HUES48 (cell line): ENCODE results near the gene DTNBP1.

Experiments
- H3K27ac ChIP-seq: one replicate; pipeline ENCODE4 v1.7.0; 2013; ENCODE audit warnings: low read depth, low read length, inconsistent platforms
- H3K27me3 ChIP-seq: 2 replicates; pipeline ENCODE4 v1.6.1; 2013; ENCODE audit warnings: mild to moderate bottlenecking, low read length; ENCODE audit not compliant: control insufficient read depth, insufficient read depth
- H3K36me3 ChIP-seq: 2 replicates; pipeline ENCODE4 v1.6.1; 2013; ENCODE audit warnings: low read length; ENCODE audit not compliant: control insufficient read depth, insufficient read depth
- H3K4me1 ChIP-seq: 2 replicates; pipeline ENCODE4 v1.6.1; 2013; ENCODE audit warnings: mild to moderate bottlenecking, low read length; ENCODE audit not compliant: control insufficient read depth, insufficient read depth
- H3K4me3 ChIP-seq: 2 replicates; pipeline ENCODE4 v1.5.1; 2013; ENCODE audit warnings: mild to moderate bottlenecking, low read depth, low read length
- H3K9ac ChIP-seq: 2 replicates; pipeline ENCODE4 v1.6.1; 2013; ENCODE audit warnings: mild to moderate bottlenecking, low read depth, low read length, moderate library complexity
- H3K9me3 ChIP-seq: 2 replicates; pipeline ENCODE4 v1.6.1; 2013; ENCODE audit warnings: low read length; ENCODE audit not compliant: control insufficient read depth, insufficient read depth

Gene DTNBP1

DNA sequence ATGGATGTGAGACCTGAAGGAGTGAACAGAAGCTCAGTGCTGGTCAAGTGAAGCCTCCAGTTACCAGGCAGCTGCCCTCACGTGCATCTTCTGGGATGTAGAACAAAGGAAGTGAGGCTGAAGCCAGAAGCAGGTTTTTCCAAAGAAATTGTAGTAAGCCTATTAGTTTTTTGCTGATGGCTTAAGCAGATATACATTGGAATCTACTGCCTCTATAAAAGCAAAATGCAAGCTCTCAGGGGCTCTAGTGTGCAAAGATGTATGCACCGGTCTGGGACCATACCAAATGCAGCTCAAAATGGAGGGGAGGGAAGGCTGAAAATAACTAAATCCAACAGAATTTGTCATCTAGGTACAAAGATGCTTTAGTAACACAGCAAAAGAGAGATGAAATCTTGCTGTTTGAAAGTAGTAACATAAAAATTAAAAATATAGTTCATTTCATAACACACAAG is 77.0 kb downstream of the DTNBP1 start:
- Histone ChIP-seq H3K4me1 (peaks cover 11% of the 10 kb centered on the region), H3K9ac (no peak overlapping the region), H3K27ac (no peak overlapping the region), H3K9me3 (no peaks in the 10 kb centered on the region), H3K27me3 (no peaks in the 10 kb centered on the region), H3K4me3 (no peak overlapping the region), H3K36me3 (no peaks in the 10 kb centered on the region)

DNA sequence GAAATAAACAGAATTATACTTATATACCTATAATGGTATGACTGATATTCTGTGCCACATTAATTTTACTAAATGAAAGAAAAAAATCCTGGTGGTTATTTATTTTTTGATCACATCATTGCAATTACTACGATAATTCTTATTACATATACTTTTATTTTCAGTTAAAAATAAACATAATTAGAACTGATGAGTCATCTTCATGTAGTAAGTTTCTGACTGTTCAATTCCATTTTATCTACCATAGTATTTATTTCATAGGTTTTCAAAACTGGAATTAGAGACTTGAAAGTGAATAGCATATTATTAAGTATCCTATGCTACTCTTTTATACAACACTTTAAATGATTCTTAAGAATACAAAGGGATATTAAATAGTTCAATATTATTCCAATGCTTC is 80.3 kb downstream of the DTNBP1 start:
- Histone ChIP-seq H3K27me3 (no peaks in the 10 kb centered on the region), H3K4me3 (no peak overlapping the region), H3K9me3 (no peaks in the 10 kb centered on the region), H3K9ac (no peak overlapping the region), H3K36me3 (no peaks in the 10 kb centered on the region), H3K27ac (no peak overlapping the region), H3K4me1 (peaks cover 23% of the 10 kb centered on the region)

- Histone ChIP-seq H3K4me1 (peaks cover 26% of the 10 kb centered on the region), H3K9ac (no peak overlapping the region), H3K27me3 (no peaks in the 10 kb centered on the region), H3K9me3 (no peaks in the 10 kb centered on the region), H3K36me3 (no peaks in the 10 kb centered on the region), H3K4me3 (no peak overlapping the region), H3K27ac (no peak overlapping the region)
Measured at GRCh38 chr6:15581751-15582150, 81.1 kb downstream of the DTNBP1 start.

GRCh38 chr6:15580326-15580725 is 82.5 kb downstream of the DTNBP1 start:
- Histone ChIP-seq H3K27me3 (no peaks in the 10 kb centered on the region), H3K4me3 (no peak overlapping the region), H3K4me1 (peaks cover 15% of the 10 kb centered on the region), H3K9me3 (no peaks in the 10 kb centered on the region), H3K9ac (no peak overlapping the region), H3K27ac (no peak overlapping the region), H3K36me3 (no peaks in the 10 kb centered on the region)

DNA sequence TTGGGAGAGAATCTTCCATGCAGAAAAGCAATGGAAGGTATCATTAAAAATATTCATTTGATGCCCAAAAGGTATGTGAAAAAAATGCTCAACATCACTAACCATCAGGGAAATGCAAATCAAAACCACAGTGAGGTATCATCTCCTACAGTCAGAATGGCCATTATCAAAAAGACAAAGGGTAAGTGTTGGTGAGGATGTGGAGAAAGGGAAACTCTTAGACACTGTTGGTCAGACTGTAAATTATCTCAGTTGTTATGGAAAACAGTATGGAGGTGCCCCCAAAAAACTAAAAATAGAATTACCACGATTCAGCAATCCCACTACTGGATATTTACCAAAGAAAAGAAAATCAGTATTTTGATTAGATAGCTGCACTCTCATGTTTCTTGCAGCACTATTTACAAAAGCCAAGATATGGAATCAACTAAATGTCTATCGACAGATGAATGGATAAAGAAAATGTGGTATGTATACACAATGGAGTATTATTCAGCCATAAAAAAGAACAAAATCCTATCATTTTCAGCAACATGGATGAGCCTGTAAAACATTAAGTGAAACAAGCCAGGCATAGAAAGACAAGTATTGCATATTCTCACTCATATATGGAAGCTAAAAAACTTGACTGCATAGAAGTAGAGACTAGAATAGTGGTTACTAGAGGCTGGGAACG is 84.0 kb downstream of the DTNBP1 start:
- H3K4me1 ChIP-seq, result peaks cover 20% of the 10 kb centered on the region
- no peak overlapping the region for H3K9ac ChIP-seq
- H3K27ac ChIP-seq, result no peak overlapping the region
- H3K27me3 ChIP-seq, result no peaks in the 10 kb centered on the region
- no peaks in the 10 kb centered on the region for H3K36me3 ChIP-seq
- no peaks in the 10 kb centered on the region for H3K9me3 ChIP-seq
- no peak overlapping the region for H3K4me3 ChIP-seq

GRCh38 chr6:15577550-15578171 is 85.2 kb downstream of the DTNBP1 start:
- Histone ChIP-seq H3K27me3 (no peaks in the 10 kb centered on the region), H3K36me3 (no peaks in the 10 kb centered on the region), H3K4me3 (no peak overlapping the region), H3K9ac (no peak overlapping the region), H3K9me3 (no peaks in the 10 kb centered on the region), H3K27ac (no peak overlapping the region), H3K4me1 (peaks cover 29% of the 10 kb centered on the region)

DNA sequence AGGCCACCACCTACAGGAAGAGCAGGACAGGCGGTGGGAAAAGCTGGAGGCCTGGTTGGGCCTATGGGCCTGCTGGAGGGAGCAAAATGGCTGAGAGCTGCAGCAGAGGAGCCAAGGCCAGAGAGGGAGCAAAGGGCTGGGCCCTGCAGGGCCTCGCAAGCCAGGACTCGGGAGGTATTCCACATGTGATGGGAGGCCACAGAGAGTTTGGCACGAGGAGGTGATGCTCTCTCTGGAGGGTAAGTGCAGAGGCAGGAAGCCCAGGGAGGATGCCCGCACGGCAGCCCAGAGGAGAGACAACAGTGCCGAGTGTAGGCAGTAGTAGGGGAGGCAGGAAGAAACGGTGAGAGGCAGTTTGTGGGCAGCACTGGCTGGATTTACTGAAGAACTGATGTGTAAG is 85.7 kb downstream of the DTNBP1 start:
- Histone ChIP-seq H3K27me3 (no peaks in the 10 kb centered on the region), H3K4me3 (no peak overlapping the region), H3K4me1 (peaks cover 29% of the 10 kb centered on the region), H3K9me3 (no peaks in the 10 kb centered on the region), H3K27ac (no peak overlapping the region), H3K36me3 (no peaks in the 10 kb centered on the region), H3K9ac (no peak overlapping the region)

GRCh38 chr6:15575357-15576033 is 87.3 kb downstream of the DTNBP1 start:
- no peak overlapping the region for H3K9ac ChIP-seq
- no peaks in the 10 kb centered on the region for H3K36me3 ChIP-seq
- H3K27ac ChIP-seq, result no peak overlapping the region
- H3K9me3 ChIP-seq, result no peaks in the 10 kb centered on the region
- H3K4me3 ChIP-seq, result no peak overlapping the region
- peaks cover 29% of the 10 kb centered on the region for H3K4me1 ChIP-seq
- no peaks in the 10 kb centered on the region for H3K27me3 ChIP-seq

GRCh38 chr6:15574486-15574885 is 88.3 kb downstream of the DTNBP1 start:
- Histone ChIP-seq H3K4me1 (peaks cover 30% of the 10 kb centered on the region), H3K27ac (no peak overlapping the region), H3K9me3 (no peaks in the 10 kb centered on the region)

GRCh38 chr6:15574023-15574422 is 88.8 kb downstream of the DTNBP1 start:
- H3K36me3 ChIP-seq, result no peaks in the 10 kb centered on the region
- no peak overlapping the region for H3K9ac ChIP-seq
- H3K4me3 ChIP-seq, result no peak overlapping the region
- H3K27ac ChIP-seq, result peak overlapping the region; percentile 58
- H3K27me3 ChIP-seq, result no peaks in the 10 kb centered on the region
- H3K9me3 ChIP-seq, result no peaks in the 10 kb centered on the region
- H3K4me1 ChIP-seq, result peaks cover 33% of the 10 kb centered on the region

More at GRCh38 chr6:15574486-15574885, 88.3 kb downstream of the DTNBP1 start:
- Histone ChIP-seq H3K9ac (no peak overlapping the region), H3K36me3 (no peaks in the 10 kb centered on the region), H3K4me3 (no peak overlapping the region), H3K27me3 (no peaks in the 10 kb centered on the region)

GRCh38 chr6:15573384-15573783 is 89.4 kb downstream of the DTNBP1 start:
- no peak overlapping the region for H3K4me3 ChIP-seq
- no peaks in the 10 kb centered on the region for H3K27me3 ChIP-seq
- no peak overlapping the region for H3K9ac ChIP-seq
- H3K36me3 ChIP-seq, result no peaks in the 10 kb centered on the region
- H3K4me1 ChIP-seq, result peaks cover 29% of the 10 kb centered on the region
- no peaks in the 10 kb centered on the region for H3K9me3 ChIP-seq
- peak overlapping the region; percentile 58 for H3K27ac ChIP-seq
